H1 (cell line): ENCODE results near the gene ARHGAP26. TPM values are rescaled to one million over a fixed set of nuclear protein-coding genes. Genes with fewer than 3 reads are reported as not detected.

Experiments used
- CTCF ChIA-PET: fragments of 300-600 bp; sonication (Branson Sonifier 250); formaldehyde crosslinking; loops from one replicate; lab custom pipeline; 2021; ENCODE audit not compliant: partially characterized antibody; lab: Charles Lee
- POLR2A ChIA-PET: fragments of 300-600 bp; sonication (Branson Sonifier 250); formaldehyde crosslinking; loops from one replicate; lab custom pipeline; 2021; ENCODE audit warnings: inconsistent platforms; ENCODE audit not compliant: partially characterized antibody; lab: Charles Lee
- DNase-seq, 2 experiments: peaks; one replicate each; pipeline versions ENCODE4 v3.0.0 to v3.0.0-alpha.2; 2010 to 2022; ENCODE audit warnings: low spot score in 2 of 2, low read depth in 1 of 2, mixed read lengths in 1 of 2
- FAIRE-seq: peaks from 2 replicates; lab custom pipeline; 2011; peaks lifted over from hg19 to GRCh38; lab: Jason Lieb, UNC
- H2AFZ ChIP-seq: 2 replicates; pipeline ENCODE4 v1.8.1; 2012; ENCODE audit warnings: low read length, inconsistent platforms
- H2AK5ac ChIP-seq: 2 replicates; pipeline ENCODE4 v1.6.1; 2013; ENCODE audit warnings: low read depth, low read length
- H2BK120ac ChIP-seq: replicated peaks from 2 replicates; pipeline ENCODE3; 2013; ENCODE audit warnings: low read depth, low read length, inconsistent platforms
- H2BK12ac ChIP-seq: 2 replicates; pipeline ENCODE4 v1.6.1; 2013; ENCODE audit warnings: low read depth, low read length
- H2BK15ac ChIP-seq: 2 replicates; pipeline ENCODE4 v1.6.1; 2013; ENCODE audit warnings: low read length
- H2BK20ac ChIP-seq: 2 replicates; pipeline ENCODE4 v1.6.1; 2013; ENCODE audit warnings: low read length
- H2BK5ac ChIP-seq: 2 replicates; pipeline ENCODE4 v1.6.1; 2013; ENCODE audit warnings: low read depth, low read length
- H3K14ac ChIP-seq: 2 replicates; pipeline ENCODE4 v1.6.1; 2013; ENCODE audit warnings: inconsistent platforms; ENCODE audit not compliant: insufficient read length
- H3K18ac ChIP-seq: 2 replicates; pipeline ENCODE4 v1.6.1; 2013; ENCODE audit warnings: low read length; ENCODE audit errors: extremely low read depth
- H3K23ac ChIP-seq: 2 replicates; pipeline ENCODE4 v1.6.1; 2013; ENCODE audit warnings: inconsistent platforms; ENCODE audit not compliant: insufficient read length
- H3K23me2 ChIP-seq: 2 replicates; pipeline ENCODE4 v1.6.1; 2013; ENCODE audit warnings: low read depth, low read length
- H3K27ac ChIP-seq: 2 replicates; pipeline ENCODE4 v1.6.1; 2011; ENCODE audit warnings: low read depth, low read length, inconsistent platforms
- H3K27me3 ChIP-seq, 4 experiments: replicated peaks in 1 of 4; 1 replicate in 1 of 4; 2 replicates in 3 of 4; pipeline versions ENCODE4 v1.6.1 to v1.8.1; 2011 to 2013; ENCODE audit warnings: low read length in 3 of 4, mild to moderate bottlenecking in 3 of 4, inconsistent platforms in 2 of 4, mixed read lengths in 2 of 4, moderate library complexity in 1 of 4; ENCODE audit not compliant: control insufficient read depth in 3 of 4, insufficient read depth in 3 of 4; ENCODE audit errors: extremely low read depth in 1 of 4
- H3K36me3 ChIP-seq, 4 experiments: 2 replicates each; pipeline versions ENCODE4 v1.6.1 to v1.8.1; 2011 to 2013; ENCODE audit warnings: mild to moderate bottlenecking in 4 of 4, low read length in 3 of 4, moderate library complexity in 2 of 4, control low read depth in 1 of 4, inconsistent platforms in 1 of 4; ENCODE audit not compliant: insufficient read depth in 4 of 4, control insufficient read depth in 2 of 4
- H3K4ac ChIP-seq: replicated peaks from 2 replicates; pipeline ENCODE3; 2013; ENCODE audit warnings: low read length, low read depth, mixed read lengths, inconsistent platforms; ENCODE audit not compliant: insufficient read length
- H3K4me1 ChIP-seq, 4 experiments: replicated peaks in 1 of 4; 1 replicate in 1 of 4; 2 replicates in 3 of 4; pipeline versions ENCODE4 v1.6.1 to v1.8.1; 2011 to 2013; ENCODE audit warnings: low read length in 3 of 4, inconsistent platforms in 2 of 4, mixed read lengths in 1 of 4; ENCODE audit not compliant: insufficient read depth in 4 of 4, control insufficient read depth in 3 of 4
- H3K4me2 ChIP-seq, 2 experiments: 2 replicates each; pipeline versions ENCODE4 v1.6.1 to v1.8.1; 2011 to 2013; ENCODE audit warnings: low read depth in 2 of 2, low read length in 2 of 2, control low read depth in 1 of 2, inconsistent platforms in 1 of 2, mild to moderate bottlenecking in 1 of 2; ENCODE audit not compliant: insufficient read depth in 1 of 2
- H3K4me3 ChIP-seq, 4 experiments: fragments of 200-600, 300-600 bp in 1 of 4; sonication (generic), shearing (Covaris generic), sonication (Bioruptor Twin) in 1 of 4; 2 replicates each; pipeline versions ENCODE4 v1.5.1 to v1.8.1; 2011 to 2016; ENCODE audit warnings: low read length in 4 of 4, low read depth in 3 of 4, control low read depth in 2 of 4, inconsistent platforms in 2 of 4, mild to moderate bottlenecking in 2 of 4, mixed read lengths in 1 of 4, moderate library complexity in 1 of 4; ENCODE audit not compliant: insufficient read depth in 2 of 4; ENCODE audit errors: extremely low read depth in 1 of 4
- H3K56ac ChIP-seq: replicated peaks from 2 replicates; pipeline ENCODE3; 2013; ENCODE audit warnings: low read depth, mild to moderate bottlenecking, mixed read lengths, low read length, inconsistent platforms; ENCODE audit not compliant: insufficient read length
- H3K79me1 ChIP-seq: 2 replicates; pipeline ENCODE4 v1.6.1; 2013; ENCODE audit warnings: low read depth, low read length, control low read depth
- H3K79me2 ChIP-seq, 2 experiments: 2 replicates each; pipeline versions ENCODE4 v1.6.1 to v1.8.1; 2012 to 2013; ENCODE audit warnings: low read length in 2 of 2, mild to moderate bottlenecking in 2 of 2, inconsistent platforms in 1 of 2; ENCODE audit not compliant: insufficient read depth in 2 of 2, control insufficient read depth in 1 of 2
- H3K9ac ChIP-seq, 4 experiments: replicated peaks in 1 of 4; 1 replicate in 1 of 4; 2 replicates in 3 of 4; pipeline versions ENCODE4 v1.6.1 to v1.8.1; 2011 to 2013; ENCODE audit warnings: low read depth in 3 of 4, low read length in 3 of 4, control low read depth in 2 of 4, mild to moderate bottlenecking in 2 of 4, moderate library complexity in 2 of 4, inconsistent platforms in 1 of 4; ENCODE audit errors: extremely low read depth in 1 of 4
- H3K9me3 ChIP-seq, 2 experiments: 2 replicates each; pipeline versions ENCODE4 v1.6.1 to v1.8.1; 2012 to 2013; ENCODE audit warnings: mild to moderate bottlenecking in 2 of 2, moderate library complexity in 2 of 2, control low read depth in 1 of 2, inconsistent platforms in 1 of 2, low read depth in 1 of 2, low read length in 1 of 2, mixed read lengths in 1 of 2; ENCODE audit not compliant: insufficient read depth in 2 of 2
- H4K20me1 ChIP-seq, 2 experiments: replicated peaks in 1 of 2; 2 replicates each; pipeline versions ENCODE3 to v1.8.1; 2011 to 2013; ENCODE audit warnings: inconsistent platforms in 2 of 2, low read length in 2 of 2, mild to moderate bottlenecking in 1 of 2; ENCODE audit not compliant: insufficient read depth in 2 of 2, control insufficient read depth in 1 of 2
- H4K5ac ChIP-seq: 2 replicates; pipeline ENCODE4 v1.6.1; 2013; ENCODE audit warnings: low read length, low read depth, mixed read lengths, inconsistent platforms; ENCODE audit not compliant: insufficient read length
- H4K8ac ChIP-seq: 2 replicates; pipeline ENCODE4 v1.8.0; 2013; ENCODE audit warnings: mild to moderate bottlenecking, moderate library complexity, low read length, inconsistent platforms; ENCODE audit not compliant: insufficient read depth; ENCODE audit errors: extremely low read depth
- H4K91ac ChIP-seq: replicated peaks from 2 replicates; pipeline ENCODE3; 2013; ENCODE audit warnings: low read length, mixed read lengths, inconsistent platforms; ENCODE audit not compliant: insufficient read length
- ATF3 ChIP-seq: IDR thresholded peaks from 2 replicates; pipeline ENCODE4 v1.6.1; 2011; ENCODE audit warnings: low read depth, mild to moderate bottlenecking, low read length; ENCODE audit not compliant: insufficient read depth
- BCL11A ChIP-seq, 2 experiments: IDR thresholded peaks; one replicate each; pipeline ENCODE4 v1.6.1; 2011; ENCODE audit warnings: low read depth in 2 of 2, low read length in 2 of 2, mild to moderate bottlenecking in 2 of 2
- CBX8 ChIP-seq: fragments of 300-800, 300-1000 bp; sonication (generic); IDR thresholded peaks from 2 replicates; pipeline ENCODE4 v1.7.1; 2016; ENCODE audit warnings: low read depth, low read length, borderline replicate concordance
- CEBPB ChIP-seq: IDR thresholded peaks from 2 replicates; pipeline ENCODE4 v1.6.1; 2012; ENCODE audit warnings: low read depth, low read length
- CHD1 ChIP-seq: IDR thresholded peaks from 2 replicates; pipeline ENCODE4 v1.6.1; 2012; ENCODE audit warnings: low read depth, low read length, improper control_type of control experiment
- CREB1 ChIP-seq: IDR thresholded peaks from 2 replicates; pipeline ENCODE4 v1.6.1; 2012; ENCODE audit warnings: inconsistent platforms
- EP300 ChIP-seq, 2 experiments: IDR thresholded peaks; 1 replicate in 1 of 2; 2 replicates in 1 of 2; pipeline ENCODE4 v1.6.1; 2011 to 2012; ENCODE audit warnings: low read depth in 2 of 2, low read length in 2 of 2, mild to moderate bottlenecking in 2 of 2, borderline replicate concordance in 1 of 2, inconsistent platforms in 1 of 2, moderate library complexity in 1 of 2
- MAX ChIP-seq: IDR thresholded peaks from 2 replicates; pipeline ENCODE4 v1.6.1; 2012; ENCODE audit warnings: inconsistent platforms
- NANOG ChIP-seq: IDR thresholded peaks from 2 replicates; pipeline ENCODE4 v1.6.1; 2011; ENCODE audit warnings: low read length, low read depth, mild to moderate bottlenecking, inconsistent platforms; ENCODE audit not compliant: insufficient read depth, poor library complexity, severe bottlenecking
- POU5F1 ChIP-seq: IDR thresholded peaks from 2 replicates; pipeline ENCODE4 v1.6.1; 2011; ENCODE audit warnings: low read depth, mild to moderate bottlenecking, low read length, moderate library complexity
- RNF2 ChIP-seq: fragments of 200-900, 300-1000 bp; sonication (generic); IDR thresholded peaks from 2 replicates; pipeline ENCODE4 v1.7.1; 2016; ENCODE audit warnings: borderline replicate concordance, low read depth, mild to moderate bottlenecking, antibody characterized with exemption, low read length; ENCODE audit not compliant: poor library complexity, severe bottlenecking; ENCODE audit errors: missing control alignments
- SIRT6 ChIP-seq: IDR thresholded peaks from one replicate; pipeline ENCODE4 v1.7.1; 2012; ENCODE audit warnings: low read length, inconsistent platforms
- SIX5 ChIP-seq: IDR thresholded peaks from 2 replicates; pipeline ENCODE4 v1.6.1; 2011; ENCODE audit warnings: mild to moderate bottlenecking, low read depth, low read length
- WGBS, 2 experiments: shearing (Covaris generic) in 1 of 2; methylation state at CpG; one replicate each; pipeline versions ENCODE4 v1.1.6 to v1.1.7; 2013 to 2015; ENCODE audit warnings: low lambda C conversion rate in 2 of 2, mixed read lengths in 2 of 2, inconsistent platforms in 1 of 2, low coverage in 1 of 2, missing lambda C conversion rate in 1 of 2; ENCODE audit not compliant: insufficient replicate concordance in 2 of 2, insufficient coverage in 1 of 2, insufficient read length in 1 of 2; ENCODE audit errors: extremely low coverage in 1 of 2, missing lambda C conversion rate in 1 of 2; 5-methylcytosine and 5-hydroxymethylcytosine counted together
- polyA plus RNA-seq, 7 experiments: library from polyadenylated mRNA; depleted of rRNA in 3 of 7; stranded (reverse) in 5 of 7; unstranded in 2 of 7; fragments of >200 nt in 5 of 7; fragments of 200-250 nt in 2 of 7; gene quantifications; 1 replicate in 5 of 7; 2 replicates in 1 of 7; 4 replicates in 1 of 7; pipeline versions ENCODE4 v1.2.1 to v1.2.3, GENCODE V29; 2011 to 2013; ENCODE audit warnings: missing spikeins in 2 of 7, mixed read lengths in 2 of 7
- total RNA-seq: library from RNA; stranded (reverse); fragmentation: NEBNext Ultra II Directional; extraction: Animal tissue kit (Norgen Biotek cat#: 25700); gene quantifications from 2 replicates; pipeline ENCODE4 v1.2.1, GENCODE V29; 2021

Gene ARHGAP26
- total and polyA plus RNA-seq, 2 of the 8 experiments (the other 6 are each of a cell fraction or from before 2014, with no cell fraction given) = 7.1 to 24.8 TPM

- Histone ChIP-seq H3K79me1 (no peaks in the 10 kb centered on the region), H3K18ac (no peak overlapping the region), H3K4ac (no peak overlapping the region), H4K8ac (no peak overlapping the region), H4K5ac (no peak overlapping the region), H3K27me3 (no peaks in the 10 kb centered on the region), H3K56ac (no peak overlapping the region), H2BK120ac (no peak overlapping the region), H3K36me3 (no peaks in the 10 kb centered on the region), H3K23me2 (no peaks in the 10 kb centered on the region), H3K27ac (no peak overlapping the region), H2AFZ (no peak overlapping the region), H3K9ac (no peak overlapping the region), H4K20me1 (no peaks in the 10 kb centered on the region), H3K9me3 (no peaks in the 10 kb centered on the region), H2BK20ac (no peak overlapping the region), H2BK5ac (no peak overlapping the region), H3K23ac (no peak overlapping the region), H2BK15ac (no peak overlapping the region), H3K4me2 (no peak overlapping the region), H3K4me3 (no peak overlapping the region), H3K79me2 (no peaks in the 10 kb centered on the region), H3K4me1 (peaks cover 0 to 14% (median 7%) of the 10 kb centered on the region in 4 experiments; a peak in 3 of 7 replicates), H3K14ac (no peak overlapping the region), H2BK12ac (no peak overlapping the region), H2AK5ac (no peak overlapping the region), H4K91ac (no peak overlapping the region)
- ChIA-PET CTCF (interaction anchor here (0.6 to 5.3 kb wide), 25 partner anchors 9 to 552 kb away, joined by 3 to 33 read pairs (median 3); no protein-coding TSS in a partner anchor), POLR2A (no interaction called here)
- DNase-seq = no peak
- no peak for FAIRE-seq
- 90% methylated on average over 11 of the region's 11 CpGs; no CpG with 5 or more reads in 1 of the 2 experiments for WGBS, 2 experiments
- TF ChIP-seq BCL11A (IDR thresholded peaks at IDR 0.05; ENCODE audit: low read depth in 2 of 2, low read length in 2 of 2) (no peak), CBX8 (no peak), SIRT6 (no peak), RNF2 (no peak), SIX5 (no peak), MAX (no peak), CREB1 (no peak), EP300 (IDR thresholded peaks at IDR 0.05; ENCODE audit: borderline replicate concordance in 1 of 2, low read depth in 2 of 2, low read length in 2 of 2) (no peak), ATF3 (no peak), POU5F1 (no peak), CHD1 (no peak), NANOG (no peak), CEBPB (no peak)
Observed at GRCh38 chr5:143209881-143210395, 439.8 kb downstream of the ARHGAP26 start.
